GM18502 (cell line): ENCODE measurements around the gene ZBTB26.
A peak's percentile ranks its signal among the peaks of the same experiment; 100 is the strongest.

Experiments used
- ATAC-seq: cut with Tn5 transposase; IDR thresholded peaks from one replicate; pipeline ENCODE4 v1.9.1; 2021; ENCODE audit warnings: mild to moderate bottlenecking; ENCODE audit not compliant: unreplicated experiment, poor library complexity

Gene ZBTB26, protein sequence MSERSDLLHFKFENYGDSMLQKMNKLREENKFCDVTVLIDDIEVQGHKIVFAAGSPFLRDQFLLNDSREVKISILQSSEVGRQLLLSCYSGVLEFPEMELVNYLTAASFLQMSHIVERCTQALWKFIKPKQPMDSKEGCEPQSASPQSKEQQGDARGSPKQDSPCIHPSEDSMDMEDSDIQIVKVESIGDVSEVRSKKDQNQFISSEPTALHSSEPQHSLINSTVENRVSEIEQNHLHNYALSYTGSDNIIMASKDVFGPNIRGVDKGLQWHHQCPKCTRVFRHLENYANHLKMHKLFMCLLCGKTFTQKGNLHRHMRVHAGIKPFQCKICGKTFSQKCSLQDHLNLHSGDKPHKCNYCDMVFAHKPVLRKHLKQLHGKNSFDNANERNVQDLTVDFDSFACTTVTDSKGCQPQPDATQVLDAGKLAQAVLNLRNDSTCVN

DNA sequence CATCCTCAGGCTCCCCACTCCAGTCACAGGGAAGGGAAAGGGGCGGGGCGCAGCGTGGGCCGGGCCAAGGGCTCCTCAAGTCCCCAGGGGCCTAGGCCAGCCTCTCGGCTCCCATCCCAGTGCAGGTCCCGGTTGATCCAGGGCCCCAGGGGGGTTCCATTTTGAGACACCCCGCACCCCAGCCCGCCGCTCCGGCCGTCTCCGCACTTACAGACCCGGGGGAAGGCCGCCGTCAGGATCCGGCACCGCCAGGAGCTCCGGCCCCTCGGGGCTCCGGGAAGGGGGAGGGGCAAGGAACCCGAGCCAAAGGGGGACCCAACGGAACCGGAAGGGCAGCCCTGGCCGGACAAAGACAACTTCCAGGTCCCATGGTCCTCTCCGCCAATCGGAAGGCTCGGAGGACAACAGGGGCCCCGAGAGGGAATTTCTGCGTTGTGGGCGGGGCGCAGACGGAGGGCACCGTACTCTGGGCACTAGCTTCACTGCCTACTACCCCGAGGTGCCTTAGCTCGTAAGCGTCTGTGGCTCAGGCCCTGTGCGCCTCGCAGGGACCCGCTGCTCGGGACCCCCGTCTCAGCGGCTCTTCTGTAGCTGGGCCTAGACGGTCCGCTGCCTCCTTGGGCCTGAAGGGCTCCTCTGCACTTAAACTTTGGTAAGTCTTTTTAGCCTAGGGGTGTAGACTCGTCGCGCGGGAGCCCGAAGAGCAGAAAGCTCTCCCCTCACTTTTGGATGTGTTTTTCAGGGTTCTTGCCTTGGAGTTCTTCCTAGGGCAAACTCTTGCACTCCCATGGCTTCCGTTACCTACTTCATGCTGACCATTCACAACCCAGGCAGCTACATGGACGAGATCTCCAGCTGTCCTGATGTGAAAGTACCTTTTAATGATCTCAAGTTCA is at the start of gene ZBTB26:
TSS of gene ZBTB26 (minus strand) at position 287 of the 896 bp plus-strand sequence. CDS start 11,578 bp downstream, outside the sequence.
- peak; percentile 96 for ATAC-seq

DNA sequence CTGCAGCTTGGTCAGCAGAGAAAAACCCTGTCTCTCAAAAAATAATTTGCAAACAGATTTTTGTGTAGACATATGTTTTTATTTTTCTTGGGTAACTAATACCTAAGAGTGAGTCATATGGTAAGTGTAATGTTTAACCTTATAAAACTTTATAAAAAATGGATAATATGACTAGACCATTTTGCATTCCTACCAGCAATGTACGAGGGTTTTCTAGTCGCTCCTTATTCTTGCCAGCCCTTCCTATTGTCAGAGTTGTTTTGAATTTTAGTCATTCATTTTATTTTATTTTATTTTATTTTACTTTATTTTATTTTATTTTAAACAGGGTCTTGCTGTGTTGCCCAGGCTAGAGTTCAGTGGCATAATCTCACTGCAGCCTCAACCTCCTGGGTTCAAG is 47.3 kb upstream of the ZBTB26 start:
- ATAC-seq, result no peak

DNA sequence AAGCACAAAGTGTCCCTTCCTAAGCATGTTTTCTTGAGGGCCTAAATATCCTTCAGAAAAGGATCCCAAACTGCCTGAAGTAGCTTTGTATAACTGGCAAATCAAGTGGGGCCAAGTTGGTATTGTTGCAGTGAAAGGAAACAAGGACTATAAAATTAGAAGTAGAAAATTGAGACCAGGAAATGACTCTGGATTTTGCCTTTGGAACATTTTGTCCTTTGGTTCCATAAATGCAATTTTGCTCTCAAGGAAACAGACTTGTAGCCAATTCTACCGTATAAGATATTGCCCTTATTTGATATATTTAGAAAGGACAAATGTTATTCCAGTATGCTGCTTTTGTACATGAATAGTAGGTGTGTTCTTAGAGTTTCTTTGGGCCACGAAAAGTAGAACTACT is 43.9 kb upstream of the ZBTB26 start:
- ATAC-seq, result no peak

DNA sequence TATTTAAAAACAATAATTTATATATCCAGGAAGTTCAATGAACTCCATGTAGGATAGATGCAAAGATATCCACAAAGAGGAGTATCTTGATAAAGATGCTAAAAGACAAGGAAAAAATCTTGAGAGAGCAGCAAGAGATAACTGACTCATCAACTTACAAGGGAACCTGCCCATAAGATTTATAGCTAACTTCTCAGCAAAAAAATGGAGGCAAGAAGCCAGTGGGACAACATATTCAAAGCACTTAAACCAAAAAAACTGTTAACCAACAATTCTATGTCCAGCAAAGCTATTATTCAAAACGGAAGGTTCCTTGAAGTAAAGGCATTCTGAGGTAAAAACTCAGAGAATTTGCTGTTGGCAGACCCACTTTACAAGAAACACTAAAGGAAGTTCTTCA is 29.8 kb upstream of the ZBTB26 start:
- no peak for ATAC-seq

DNA sequence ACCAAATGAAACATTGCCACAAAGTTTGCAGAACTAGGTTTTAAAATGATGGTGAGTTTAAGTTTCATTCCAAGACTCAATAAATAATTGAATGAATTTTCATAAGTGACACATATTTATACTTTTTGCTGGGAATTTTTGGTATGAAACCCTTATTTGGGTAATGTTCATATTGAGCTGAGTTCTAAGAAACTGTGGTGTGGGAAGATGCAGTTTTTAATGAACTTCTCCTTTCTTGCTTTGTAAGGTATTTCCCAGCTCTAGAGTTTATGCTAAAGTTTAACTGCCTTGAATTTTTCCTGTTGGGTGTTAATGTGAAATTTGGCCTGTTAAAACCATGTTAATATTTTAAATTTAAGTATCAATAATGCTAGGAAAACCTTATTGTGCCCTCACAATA is 24.6 kb upstream of the ZBTB26 start:
- ATAC-seq, result no peak

DNA sequence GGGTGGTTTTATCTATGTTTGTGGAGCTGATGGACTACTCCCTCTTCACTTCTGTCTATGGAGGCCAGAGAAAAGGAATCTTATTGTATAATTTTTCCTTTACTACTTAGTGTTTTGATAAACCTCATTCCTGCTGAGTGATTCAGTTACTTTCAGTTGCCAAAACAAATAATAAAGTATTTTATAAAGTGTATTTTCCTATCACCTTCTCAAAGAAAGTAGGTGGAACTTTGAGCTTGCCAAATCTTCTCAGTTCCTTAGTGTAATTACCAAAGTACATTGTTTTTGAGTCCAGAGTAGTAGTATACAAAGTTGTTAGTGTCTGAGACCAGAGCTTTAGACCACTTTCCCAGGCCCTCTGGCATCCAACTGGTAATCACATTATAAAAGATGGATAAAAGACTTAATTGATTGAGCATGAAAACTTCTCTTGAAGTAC is 23.0 kb upstream of the ZBTB26 start:
- no peak for ATAC-seq

DNA sequence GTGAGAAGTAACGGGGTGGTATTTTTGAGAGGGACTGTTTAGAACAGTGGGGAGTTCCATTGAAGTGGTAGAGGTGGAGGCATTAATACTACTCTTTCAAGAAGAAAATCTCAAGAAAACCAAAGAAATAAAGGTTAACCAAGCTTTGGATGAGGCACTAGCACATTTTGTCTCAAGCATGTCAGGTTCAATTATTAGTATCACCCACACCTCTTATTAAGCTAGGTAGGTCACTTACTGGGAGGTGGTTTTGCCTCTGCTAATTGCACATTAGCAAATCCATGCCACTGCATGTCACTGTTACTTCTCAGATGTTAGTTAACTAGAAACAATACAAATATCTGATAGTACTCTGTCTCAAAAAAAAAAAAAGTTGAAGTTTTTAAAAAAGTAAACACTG is 19.7 kb upstream of the ZBTB26 start:
- ATAC-seq, result no peak

DNA sequence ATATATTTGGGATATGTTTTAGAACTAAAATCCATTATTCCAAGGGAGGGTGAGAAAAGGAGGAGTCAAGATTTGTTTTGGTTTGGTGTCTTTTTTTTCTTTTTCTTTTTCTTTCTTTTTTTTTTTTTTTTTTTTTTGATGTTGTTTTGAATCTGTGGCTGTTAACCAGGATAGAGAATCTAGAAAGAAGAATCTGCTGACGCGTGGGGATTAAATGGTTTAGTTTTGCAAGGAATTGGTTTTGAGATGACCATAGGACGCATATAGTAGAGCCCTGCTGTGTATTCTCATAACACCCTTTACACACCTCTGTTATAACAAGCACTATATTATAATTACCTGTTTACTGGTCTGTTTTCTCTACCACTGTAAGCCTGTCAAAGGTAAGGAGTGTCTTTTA is 19.0 kb upstream of the ZBTB26 start:
- ATAC-seq, result no peak

DNA sequence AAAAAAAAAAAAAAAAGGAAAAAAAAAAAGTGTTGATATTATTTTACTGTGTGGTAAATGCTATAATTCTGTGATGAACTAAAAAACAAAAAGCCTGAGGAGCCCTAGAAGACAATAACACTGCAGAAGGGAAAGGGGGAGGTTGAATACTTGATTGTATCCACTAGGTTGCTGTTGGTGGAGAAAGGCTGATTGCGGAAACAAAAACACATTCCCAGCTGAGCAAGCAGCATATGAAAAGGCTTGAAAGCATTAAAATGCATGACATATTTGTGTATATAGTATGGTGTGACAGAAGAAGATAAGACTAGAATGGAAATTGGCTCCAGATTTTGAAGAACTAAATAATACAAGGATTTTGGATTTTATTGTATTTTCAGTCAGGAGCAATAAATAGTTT is 18.4 kb upstream of the ZBTB26 start:
- ATAC-seq, result no peak

DNA sequence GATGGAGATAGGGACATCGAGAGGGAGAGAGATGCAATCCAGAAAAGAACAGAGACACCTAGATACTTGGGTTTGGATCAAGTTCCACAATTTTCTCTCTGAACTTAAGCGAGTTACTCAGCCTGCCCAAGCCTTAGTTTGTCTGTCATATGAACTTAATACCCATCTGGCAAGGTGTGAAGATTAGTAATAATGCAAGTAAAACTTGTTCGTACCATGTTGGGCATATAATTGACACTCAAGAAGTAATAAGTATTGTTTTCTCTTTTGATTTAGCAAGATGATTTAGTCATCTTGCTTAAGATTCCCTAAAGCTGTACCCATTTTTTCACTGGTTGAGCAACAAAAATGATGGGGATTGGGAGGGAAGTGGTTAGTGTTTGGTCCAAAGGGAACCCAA is 17.0 kb upstream of the ZBTB26 start:
- no peak for ATAC-seq

DNA sequence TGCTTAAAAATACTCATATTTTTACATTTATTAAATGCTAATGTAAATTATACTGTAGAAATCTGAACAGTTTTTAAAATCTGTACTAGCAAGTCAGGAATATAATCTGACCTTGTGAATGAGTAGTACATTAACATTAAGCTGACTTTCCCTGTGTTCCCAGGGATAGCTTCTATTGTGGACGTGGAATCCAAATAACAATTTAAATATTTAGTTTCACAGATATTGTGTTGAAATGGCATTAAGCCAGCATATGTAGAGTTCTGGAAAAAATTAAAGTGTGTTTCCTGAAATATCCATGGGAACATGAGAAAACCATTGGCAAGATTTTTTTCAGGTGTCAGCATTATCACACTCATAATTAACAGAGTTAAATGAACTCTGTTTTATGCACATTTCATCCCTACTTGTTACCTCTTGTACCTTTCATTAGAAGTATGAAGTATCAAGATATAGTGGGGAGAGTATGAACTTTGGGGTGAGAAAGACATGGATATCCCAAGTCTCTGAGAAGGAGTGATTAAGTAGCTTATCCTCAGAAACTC is 15.2 kb upstream of the ZBTB26 start:
- ATAC-seq, result no peak

DNA sequence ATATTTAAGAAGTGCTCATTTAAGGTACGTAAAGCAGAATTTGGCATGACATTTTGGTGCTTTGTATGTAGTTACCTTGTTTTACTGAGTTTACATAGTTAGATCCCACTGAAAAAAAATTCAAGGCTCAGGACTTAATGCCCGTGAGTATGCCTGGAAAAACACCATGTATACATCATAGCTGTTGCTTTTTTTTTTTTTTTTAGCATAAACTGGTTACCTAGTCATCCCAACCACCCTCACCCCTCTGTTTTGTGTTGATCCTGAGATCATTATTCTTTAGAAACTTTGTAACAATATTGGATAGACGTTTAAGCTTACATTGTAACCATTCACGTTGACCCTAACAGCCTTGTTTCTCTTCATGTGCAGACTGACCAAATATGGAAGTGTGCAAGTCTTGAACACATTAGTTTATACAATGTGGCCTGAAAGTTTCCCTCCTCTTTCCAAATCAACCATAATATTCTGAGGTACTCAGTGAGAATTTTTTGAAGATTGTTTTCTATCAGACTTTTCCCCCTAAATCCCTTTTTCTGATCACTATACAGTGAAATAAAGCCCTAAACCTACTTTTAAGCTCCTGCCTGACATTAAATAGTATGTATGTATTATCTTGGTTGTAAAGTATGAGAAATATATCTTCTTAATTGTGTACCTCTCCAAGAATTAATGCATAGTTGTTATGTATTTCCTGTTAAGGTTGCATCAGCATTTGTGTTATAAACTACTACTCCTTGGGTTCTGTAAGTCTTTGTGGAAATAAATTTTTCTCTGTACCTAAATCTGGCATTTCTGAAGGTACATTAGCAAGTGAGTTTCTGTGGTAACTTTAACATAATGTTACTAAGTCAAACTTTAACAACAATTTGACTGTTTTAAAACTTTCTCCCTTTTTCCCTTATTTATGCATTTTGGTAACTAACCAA is 13.9 kb upstream of the ZBTB26 start:
- ATAC-seq, result no peak

DNA sequence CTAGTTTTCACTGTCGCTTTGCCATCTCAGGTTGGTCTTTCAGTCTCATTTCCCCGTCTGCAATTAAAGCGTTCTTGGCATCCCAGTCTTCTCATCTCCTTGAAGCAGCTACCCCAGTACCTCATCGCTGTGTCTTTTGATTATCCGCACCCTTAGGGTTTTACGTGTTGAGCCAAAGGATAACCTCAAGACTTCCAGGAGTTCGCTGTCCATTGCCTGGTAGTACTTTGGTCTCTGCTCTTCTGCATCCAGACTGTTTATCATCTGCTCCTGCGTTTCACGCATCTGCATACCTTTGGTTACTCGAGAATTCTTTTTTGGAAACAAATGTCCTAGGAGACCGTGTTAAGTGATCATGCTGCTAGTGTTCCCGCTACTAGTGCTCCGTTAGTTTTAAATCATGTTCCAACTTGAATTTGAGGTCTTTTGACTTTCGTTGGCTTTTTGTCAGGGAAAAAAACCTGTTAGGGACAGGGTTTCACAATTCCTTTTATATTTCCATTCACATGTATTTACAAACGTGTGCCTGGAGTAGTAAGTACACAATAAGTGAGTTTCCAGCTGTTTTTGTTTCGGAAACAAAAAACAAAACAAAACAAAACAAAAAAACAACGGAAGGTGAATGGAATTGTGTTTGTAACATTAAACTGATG is 10.4 kb upstream of the ZBTB26 start:
- ATAC-seq, result no peak

DNA sequence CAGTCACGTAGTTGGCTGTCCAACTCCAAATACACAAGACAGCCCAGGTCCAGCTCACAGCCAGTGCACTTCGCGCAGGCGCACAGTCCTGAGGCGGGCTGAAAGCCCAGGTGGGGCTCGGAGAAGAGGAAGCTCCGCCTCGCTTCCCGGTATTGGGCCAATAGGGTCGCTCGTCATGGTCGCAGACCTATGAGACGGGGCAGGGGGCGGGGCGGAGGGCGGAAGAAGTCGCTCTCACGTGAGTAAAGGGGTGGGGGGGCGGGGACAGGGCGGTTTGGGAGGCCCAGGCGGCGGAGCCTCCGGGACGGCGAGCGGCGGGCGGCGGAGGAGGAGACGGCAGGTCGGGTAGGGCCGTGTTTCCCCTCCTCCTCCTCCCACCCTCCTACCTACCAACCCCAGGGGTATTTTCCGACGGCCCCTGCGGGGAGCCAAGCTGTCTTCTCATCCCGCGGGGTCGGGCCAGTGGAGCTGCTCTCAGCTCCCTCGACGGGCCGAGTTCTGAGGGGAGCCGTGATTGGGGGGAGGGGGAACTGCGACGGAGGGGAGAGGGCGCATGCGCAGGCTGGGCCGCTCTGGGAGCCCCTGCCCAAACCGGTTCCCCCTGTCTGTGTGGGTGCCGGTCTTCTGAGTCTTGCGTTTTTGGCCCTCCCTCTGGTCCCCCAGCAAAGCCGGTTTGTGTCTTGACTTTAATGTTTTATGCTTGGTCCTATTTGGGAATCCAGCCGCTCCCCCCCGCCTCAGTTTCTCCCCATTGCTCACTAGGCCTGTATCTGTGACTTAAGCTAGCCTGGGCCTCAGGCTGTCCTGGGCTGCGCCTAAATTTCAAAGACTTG is 9.7 kb upstream of the ZBTB26 start, which contains the start of gene RABGAP1:
TSS of gene RABGAP1 (plus strand) at position 272 of the 833 bp plus-strand sequence. CDS start 16,040 bp downstream, outside the sequence.
- ATAC-seq, result peak; percentile 96

DNA sequence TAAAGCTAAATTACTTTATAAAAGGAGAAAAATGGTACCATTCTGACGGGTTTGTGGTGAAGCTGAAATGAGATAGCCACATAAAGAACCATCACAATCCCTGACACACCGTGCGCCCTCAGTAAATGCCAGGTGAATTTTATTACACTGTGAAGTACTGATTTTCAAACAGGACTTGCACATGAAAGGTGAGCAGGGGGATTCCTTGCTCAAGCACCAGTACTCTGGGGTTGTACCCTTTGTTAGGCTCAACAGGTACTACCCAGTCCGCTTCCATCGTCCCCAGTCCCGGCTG is 9.1 kb upstream of the ZBTB26 start:
- ATAC-seq, result no peak

DNA sequence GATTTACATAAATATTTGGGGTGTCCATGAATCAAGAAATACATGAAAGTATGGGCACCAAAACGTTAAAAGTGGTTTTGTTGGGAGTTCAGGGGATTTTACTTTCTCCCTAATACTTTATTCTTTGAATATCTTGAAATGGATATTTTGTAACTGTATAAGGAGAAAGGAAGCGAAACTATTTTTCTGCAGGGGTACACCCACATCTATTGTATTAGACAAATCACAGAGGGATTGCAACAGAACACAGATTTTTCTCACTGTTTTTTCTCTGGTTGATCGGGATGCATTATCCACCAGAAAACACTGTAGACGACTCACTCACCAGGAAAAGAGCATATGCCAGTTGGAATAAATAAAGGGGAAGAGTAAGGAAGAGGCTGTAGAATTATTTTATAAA is 8.3 kb upstream of the ZBTB26 start:
- ATAC-seq, result no peak

DNA sequence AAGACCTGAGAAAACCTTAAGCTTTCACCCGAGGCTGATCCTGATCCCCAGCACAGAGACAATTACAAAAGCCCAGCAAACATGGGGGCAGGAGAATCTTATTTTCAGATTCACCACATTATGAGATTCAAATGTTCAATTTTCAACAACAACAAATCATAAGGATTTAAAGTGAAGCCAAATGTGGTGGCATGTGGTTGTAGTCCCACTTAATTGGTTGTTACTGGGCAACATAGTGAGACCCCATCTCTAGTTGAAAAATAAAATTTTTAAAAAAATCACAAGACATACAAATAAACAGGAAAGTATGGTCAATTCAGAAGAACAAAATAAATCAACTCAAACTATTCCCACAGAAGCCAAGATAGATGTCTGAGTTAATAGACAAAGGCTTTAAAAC is 5.6 kb upstream of the ZBTB26 start:
- no peak for ATAC-seq

DNA sequence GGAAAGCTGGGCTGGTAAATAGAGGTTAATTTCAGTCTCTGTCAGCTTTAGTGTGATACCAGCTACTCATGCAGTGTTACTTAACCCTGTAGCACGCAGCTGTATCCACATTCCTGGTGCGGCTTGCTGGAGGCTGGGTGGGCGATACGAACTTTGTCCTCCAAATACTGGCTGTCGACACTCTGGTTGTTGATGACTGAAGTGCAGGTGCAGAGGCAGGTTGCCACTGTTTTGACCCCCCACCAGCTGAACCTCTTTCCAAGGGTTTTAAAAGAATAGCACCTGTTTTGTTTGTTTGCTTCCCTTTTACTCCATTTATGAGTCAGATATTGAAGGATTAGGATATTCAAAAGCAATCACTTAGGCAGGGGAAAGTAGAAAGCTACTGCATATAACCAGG is 5.2 kb upstream of the ZBTB26 start:
- ATAC-seq, result no peak
